ENCODE results near the gene AGTRAP. TPM values are rescaled to one million over a fixed set of nuclear protein-coding genes. Genes with fewer than 3 reads are reported as not detected.

Gene AGTRAP
- total and polyA plus RNA-seq, 2 donors (not counting 3 experiments of a cell fraction or from before 2014, with no cell fraction given), result 41.6 to 101 TPM

- no peak overlapping the region for H3K4me2 ChIP-seq (ENCODE audit: insufficient read depth, low read length)
- H3K9ac ChIP-seq (replicated peaks; ENCODE audit: extremely low read depth, insufficient read depth, low read length), result no peak overlapping the region
- no peaks in the 10 kb centered on the region for H3K9me3 ChIP-seq (replicated peaks; ENCODE audit: control insufficient read depth, insufficient read depth, low read length)
- H3K27ac ChIP-seq (ENCODE audit: insufficient read depth, low read depth, low read length), result no peak overlapping the region
- ChIA-PET POLR2A (no interaction called here), CTCF (interaction anchor here (1.0 kb wide), 1 partner anchor 17 kb away, joined by 3 read pairs; no protein-coding TSS in a partner anchor)
- H2AFZ ChIP-seq (ENCODE audit: low read depth, low read length), result no peak overlapping the region
- H3K4me1 ChIP-seq (ENCODE audit: control insufficient read depth, extremely low read depth, insufficient read depth, low read length), result peaks cover 4% of the 10 kb centered on the region
- H4K20me1 ChIP-seq (replicated peaks; ENCODE audit: control insufficient read depth, extremely low read depth, insufficient read depth, low read length), result no peaks in the 10 kb centered on the region
- FAIRE-seq, result no peak
- dilution Hi-C loops (cut with MboI; ENCODE audit: extremely low pct_ligation_motif_present, low sequenced_read_pairs), result no loop called here
- no peak overlapping the region for H3K4me3 ChIP-seq (replicated peaks in 1 of 3; ENCODE audit: insufficient read depth in 1 of 3, low read depth in 1 of 3, low read length in 3 of 3)
- intact Hi-C loops (cut with micrococcal nuclease), result no loop called here
- no peaks in the 10 kb centered on the region for H3K79me2 ChIP-seq (ENCODE audit: control insufficient read depth, insufficient read depth, low read length)
- no TSS peak for BruUV-seq (replicated peaks)
- H3K27me3 ChIP-seq (ENCODE audit: control insufficient read depth in 2 of 2, insufficient read depth in 2 of 2, low read length in 2 of 2), result peaks cover 0 to 4% of the 10 kb centered on the region in 2 experiments
- H3K9me1 ChIP-seq (replicated peaks; ENCODE audit: control insufficient read depth, extremely low read depth, insufficient read depth, low read length), result no peaks in the 10 kb centered on the region
- DNase-seq (ENCODE audit: low read depth, low spot score), result no peak
- no peak for TF ChIP-seq MAX (IDR thresholded peaks at IDR 0.05; ENCODE audit: insufficient read depth, insufficient read length)
- no peak for TF ChIP-seq GATA2 (IDR thresholded peaks at IDR 0.05; ENCODE audit: insufficient read depth, insufficient read length, low read depth, low read length)
- no peak for TF ChIP-seq POLR2A (IDR thresholded peaks at IDR 0.05; ENCODE audit: low read depth, low read length)
- TF ChIP-seq CTCF (IDR thresholded peaks at IDR 0.05; ENCODE audit: extremely low read depth in 1 of 2, insufficient read depth in 1 of 2, low read depth in 1 of 2, low read length in 2 of 2), result no peak
- no peak for TF ChIP-seq FOS (IDR thresholded peaks at IDR 0.05; ENCODE audit: borderline replicate concordance, insufficient read depth, low read length)
- no peak for TF ChIP-seq JUN (IDR thresholded peaks at IDR 0.05; ENCODE audit: borderline replicate concordance, insufficient read depth, insufficient read length, low read depth)
- TF ChIP-seq MYC (IDR thresholded peaks at IDR 0.05; ENCODE audit: low read depth, low read length), result no peak
- no peak for TF ChIP-seq POLR2AphosphoS5 (IDR thresholded peaks at IDR 0.05; ENCODE audit: insufficient read depth, low read depth, low read length)
- TF ChIP-seq EZH2 (IDR thresholded peaks at IDR 0.05; ENCODE audit: borderline replicate concordance, low read depth, low read length, severe bottlenecking), result no peak
- H3K36me3 ChIP-seq (ENCODE audit: control insufficient read depth in 2 of 2, extremely low read depth in 1 of 2, insufficient read depth in 2 of 2, low read length in 2 of 2), result no peaks in the 10 kb centered on the region
Measured at GRCh38 chr1:11765661-11766428, 29.9 kb downstream of the AGTRAP start.
